ENCODE data around the gene COL9A2.

Gene COL9A2

GRCh38 chr1:40317394-40318074 is 448 bp upstream of the COL9A2 start:
- no peak for DNase-seq

DNA sequence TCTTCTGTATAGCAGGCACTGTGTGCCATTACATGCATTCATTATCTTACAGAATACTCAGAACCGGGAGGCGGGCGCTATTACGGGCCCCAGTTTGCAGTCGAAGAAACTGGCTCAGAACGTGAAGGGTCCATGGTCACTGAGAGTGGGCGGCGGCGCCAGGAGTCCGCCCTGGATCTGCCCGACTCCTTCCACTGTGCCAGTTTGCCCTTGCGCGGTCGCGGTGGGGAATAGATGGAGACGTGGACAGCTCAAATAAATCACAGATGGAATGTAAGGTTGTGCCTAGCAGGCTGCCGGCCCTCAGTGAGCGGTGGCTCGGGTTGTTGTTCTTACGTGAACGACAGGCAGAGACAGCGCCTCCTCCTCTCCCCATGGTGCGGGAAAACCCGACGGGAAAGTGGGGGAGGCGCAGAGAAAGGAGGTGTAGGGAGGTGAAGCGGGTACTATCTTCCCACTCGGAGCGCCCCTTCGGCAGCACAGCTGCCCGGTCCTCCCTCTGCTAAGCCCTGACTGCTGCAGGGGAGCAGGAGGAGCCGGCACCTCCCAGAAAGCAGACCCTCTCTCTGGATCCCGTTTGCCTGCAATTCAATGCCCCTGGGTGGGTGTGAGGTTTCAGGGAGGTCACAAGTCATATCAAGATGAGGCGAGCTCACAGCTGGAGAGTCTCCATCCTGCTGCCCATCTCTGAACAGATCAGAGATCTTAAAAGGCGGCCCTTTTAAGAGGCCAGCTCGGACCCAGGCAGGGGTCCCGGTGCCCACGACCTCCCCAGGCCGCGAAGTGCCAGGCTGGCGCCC is 1.1 kb downstream of the COL9A2 start:
- no peak for DNase-seq

- no peak for DNase-seq
Measured at GRCh38 chr1:40315239-40315794, 1.8 kb downstream of the COL9A2 start.

DNA sequence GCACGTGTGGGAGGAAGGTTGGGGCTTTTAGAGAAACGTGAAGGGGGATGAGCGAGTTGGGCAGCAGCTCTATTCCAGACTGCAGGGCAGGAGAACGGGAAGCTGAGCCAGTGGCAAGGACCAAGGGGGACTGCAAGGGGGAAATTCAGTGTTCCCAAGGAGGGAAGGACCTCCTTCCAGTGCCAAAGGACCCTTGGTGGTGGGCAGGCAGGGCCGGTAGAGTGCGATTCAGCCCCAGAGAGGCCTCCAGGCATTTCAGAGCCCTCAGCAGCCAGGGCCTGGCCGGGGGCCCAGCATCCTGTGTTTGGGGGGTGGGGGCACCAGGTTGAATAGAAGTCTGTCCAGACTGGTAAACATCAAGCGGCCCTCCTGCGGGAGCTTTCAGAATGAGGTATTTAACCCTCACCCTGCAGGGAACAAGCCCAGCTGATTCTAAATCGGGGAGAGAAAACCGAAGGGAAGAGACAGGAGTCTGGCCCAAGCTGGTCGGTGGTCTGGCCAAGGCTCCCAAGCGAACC is 2.3 kb downstream of the COL9A2 start:
- no peak for DNase-seq

GRCh38 chr1:40313958-40314720 is 2.9 kb downstream of the COL9A2 start:
- DNase-seq, result no peak

DNA sequence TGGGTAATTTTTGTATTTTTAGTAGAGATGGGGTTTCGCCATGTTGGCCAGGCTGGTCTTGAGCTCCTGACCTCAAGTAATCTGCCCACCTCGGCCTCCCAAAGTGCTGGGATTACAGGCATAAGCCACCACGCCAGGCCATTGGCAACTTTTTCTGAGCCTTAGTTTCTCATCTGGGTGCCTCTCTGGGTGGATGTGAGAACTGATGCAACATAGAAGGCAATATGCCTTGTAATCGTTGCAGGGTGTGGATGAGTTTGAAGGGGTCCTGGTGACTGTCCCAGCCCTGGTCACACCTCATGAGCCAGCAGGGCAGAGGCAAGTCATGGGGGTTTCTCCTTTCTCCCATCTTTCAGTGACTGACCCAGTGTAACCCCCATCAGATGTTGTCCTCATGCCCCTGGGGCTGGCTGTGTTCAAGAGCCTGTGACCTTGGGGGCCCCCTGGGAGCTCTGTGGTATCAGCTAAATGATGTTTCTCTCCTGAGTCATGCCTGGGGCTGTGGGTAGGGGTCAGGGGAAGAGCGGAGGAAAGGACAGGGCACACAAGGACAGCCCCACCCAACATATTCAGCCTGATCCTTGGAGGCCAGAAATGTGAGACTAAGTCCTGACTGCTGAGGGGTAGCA is 3.6 kb downstream of the COL9A2 start:
- DNase-seq, result no peak

DNA sequence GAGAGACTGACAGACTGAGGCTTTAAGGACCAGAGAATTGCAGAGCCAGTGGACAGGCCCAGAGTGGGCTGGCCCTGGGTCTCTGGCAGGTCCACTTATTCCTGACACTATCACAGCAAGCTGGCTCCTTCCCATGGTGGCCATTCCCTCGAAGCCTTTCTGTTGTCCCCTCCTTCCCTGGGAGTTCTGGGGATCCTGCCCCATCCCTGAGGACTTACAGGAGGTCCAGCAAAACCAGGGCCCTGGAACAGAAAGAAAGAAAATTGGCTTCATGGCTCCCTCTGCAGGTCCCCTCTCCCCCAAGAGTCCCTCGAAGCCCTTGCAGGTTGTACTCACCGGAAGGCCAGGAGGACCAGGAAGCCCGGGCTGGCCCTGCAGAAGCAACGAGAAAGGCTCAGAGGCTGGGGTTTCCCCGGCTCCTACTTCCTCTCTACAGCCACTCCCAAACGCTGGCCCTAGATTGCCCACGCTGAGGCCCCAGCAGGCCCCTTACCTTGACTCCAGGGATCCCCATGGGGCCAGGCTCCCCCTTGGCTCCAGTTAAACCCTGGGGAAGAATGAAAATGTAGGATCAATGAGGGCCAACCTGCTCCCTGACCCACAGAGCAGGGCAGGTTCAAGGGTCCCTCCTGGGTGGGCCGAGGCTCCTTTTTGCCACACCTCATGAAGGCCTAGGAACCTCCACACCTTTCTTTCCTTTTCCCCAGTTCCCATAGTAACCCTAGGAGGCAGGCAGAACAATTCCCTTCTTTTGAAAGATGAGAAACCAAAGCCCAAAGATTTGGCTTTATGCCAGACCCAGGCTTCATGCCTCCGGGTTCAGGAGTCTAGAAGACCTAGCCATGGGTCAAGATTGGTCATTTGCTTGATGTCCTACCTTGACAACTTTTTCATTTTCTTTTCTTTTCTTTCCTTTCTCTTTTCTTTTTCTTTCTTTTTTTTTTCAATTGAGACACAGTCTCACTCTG is 4.6 kb downstream of the COL9A2 start:
- no peak for DNase-seq

DNA sequence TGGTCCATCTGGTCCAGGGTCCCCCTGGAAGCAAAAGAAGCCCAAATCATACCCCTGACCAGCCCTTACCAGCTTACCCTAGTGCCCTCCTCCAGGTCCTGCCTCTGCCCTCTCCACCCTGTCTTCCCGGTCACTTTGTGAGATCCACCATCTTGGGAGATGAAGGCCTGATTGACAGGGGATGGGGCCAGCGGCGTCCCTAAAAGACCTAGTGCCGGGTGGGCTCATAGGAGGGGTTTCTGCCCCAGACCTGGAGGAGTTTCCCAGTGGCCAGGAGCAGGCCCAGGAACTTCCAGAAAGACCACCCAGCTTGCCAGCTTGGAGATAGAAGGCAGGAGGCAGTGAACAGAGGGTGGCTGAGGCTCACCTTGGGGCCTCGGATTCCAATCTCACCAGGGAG is 5.4 kb downstream of the COL9A2 start:
- no peak for DNase-seq

DNA sequence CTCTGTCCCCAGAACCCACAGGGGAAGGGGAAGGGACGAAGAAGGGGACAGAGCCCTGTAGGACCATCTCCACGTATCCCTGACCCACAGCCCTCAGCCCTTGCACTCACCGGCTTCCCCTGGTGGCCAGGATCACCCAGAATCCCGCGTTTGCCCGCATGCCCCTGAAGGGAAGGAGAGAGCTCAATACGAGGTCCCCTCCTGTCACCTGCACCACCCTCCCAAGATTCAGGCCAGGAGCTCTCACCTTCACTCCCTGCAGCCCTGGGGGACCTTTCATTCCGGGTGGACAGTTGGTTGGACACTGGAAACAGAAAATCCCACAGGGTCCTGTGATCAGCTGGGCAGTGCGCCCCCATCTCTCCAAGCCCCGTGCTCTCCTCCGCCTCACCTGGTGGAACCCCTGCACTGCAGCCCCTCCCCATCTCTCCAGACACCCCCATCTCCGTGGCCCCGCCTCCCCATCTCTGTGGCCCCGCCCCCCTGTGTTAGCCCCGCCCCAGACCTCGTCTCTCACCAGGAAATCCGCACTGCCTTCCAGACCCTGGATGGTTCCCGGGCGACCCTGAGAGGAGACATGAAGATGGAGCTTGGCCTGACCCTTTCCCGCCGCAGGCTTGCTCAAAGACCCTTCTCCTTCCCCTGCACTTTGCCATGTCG is 6.0 kb downstream of the COL9A2 start:
- DNase-seq, result no peak

- no peak for DNase-seq
Measured at GRCh38 chr1:40310129-40310461, 7.0 kb downstream of the COL9A2 start.

DNA sequence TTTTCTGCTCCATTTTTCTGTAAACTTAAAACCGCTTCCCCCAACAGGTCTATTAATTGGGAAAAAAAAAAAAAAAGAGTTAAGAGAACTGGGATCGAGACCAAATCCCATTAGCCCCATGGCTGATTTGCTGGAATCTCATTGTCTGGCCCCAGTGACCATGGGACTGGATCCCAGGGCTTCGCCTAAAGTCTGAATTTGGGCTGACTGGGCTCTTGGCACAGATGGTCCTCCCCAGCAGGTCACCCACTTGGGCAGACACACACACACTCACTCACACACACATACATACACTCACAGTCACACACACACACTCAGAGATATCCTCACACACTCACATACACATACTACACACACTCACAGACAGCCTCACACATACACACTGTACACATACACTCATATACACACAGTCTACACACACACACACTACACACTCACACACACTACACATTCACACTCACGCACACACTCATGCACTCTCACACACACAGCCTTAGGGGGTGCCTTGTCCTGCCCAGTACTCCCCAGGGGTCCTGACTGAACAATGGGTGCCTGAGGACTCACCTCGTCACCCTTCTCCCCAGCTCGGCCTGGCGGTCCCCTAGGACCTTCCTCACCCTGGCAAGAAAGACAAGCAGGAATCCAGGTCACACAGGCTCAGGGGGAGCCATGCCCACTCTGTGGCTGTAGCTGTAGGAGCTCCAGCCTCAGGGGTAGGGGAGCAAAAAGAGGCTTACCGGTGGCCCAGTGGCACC is 7.5 kb downstream of the COL9A2 start:
- DNase-seq, result no peak

DNA sequence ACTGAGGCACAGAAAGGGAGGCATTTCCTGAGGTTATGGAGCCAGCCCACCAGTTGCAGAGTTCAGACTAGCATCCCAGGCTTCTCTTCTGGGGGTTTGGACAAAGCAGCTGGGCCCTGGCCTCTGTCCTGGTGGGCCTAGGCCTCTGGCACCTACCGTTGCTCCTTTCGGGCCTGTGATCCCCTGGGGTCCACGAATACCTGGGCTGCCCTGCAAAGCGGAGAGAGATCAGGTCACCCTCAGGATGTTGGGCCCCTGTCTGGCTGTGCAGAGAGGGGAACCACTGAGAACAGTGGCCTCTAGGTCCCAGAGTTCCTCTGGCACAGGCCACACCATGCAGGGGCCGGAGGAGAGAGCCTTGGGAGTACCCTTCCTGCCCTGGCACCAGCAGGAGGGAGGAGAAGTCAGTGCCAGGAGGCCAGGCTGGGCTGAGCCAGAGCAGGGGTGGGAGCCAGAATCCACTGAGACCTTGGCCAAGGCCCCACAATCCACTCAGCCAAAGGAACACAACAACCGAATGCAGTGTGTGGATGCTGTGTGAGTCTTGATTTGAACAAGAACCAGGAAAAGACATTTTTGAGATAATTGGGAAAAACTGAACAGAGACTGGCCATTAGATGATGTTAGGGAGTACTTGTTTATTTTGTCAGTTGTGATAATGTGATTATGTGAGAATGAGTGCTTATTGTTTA is 8.9 kb downstream of the COL9A2 start:
- DNase-seq, result no peak

DNA sequence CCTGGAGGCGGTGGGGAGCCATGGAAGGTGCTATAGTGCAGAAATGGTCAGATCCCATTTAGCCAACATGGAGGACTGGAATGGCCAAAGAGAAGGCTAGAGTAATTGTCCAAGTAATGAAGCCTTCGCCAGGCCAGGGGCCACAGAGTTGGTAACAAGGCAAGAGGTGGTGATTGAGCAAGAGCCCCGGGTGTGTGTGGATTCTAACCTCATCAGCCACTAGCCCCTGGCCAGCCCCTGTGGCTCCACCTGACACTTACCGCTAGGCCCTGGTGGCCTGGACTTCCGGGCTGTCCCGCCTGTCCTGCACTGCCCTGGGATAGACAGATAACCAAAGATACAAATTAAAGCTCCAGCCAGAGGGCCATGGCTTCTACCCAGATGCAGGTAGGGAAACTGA is 9.9 kb downstream of the COL9A2 start:
- DNase-seq, result no peak

GRCh38 chr1:40306296-40306695 is 10.8 kb downstream of the COL9A2 start:
- DNase-seq, result no peak

- DNase-seq, result no peak
Measured at GRCh38 chr1:40305871-40306270, 11.2 kb downstream of the COL9A2 start.

DNA sequence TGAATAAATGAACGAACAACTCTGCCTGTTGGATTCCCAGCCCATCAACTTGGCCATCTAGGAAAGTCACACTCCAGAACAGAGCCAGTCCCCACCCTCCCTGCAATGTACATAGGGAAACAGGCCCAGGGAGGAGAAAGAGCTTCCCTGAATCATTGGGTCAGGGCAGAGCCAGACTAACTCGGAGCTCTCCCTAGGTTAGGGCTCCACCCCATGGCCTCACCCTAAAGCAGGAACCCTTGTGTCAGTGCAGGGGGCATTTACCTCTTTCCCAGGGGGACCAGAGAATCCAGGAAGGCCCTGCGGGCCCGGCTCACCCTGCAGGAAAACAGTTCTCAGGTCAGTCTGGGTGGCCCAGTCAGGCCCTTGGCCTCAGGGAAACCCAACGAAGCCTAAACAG is 11.6 kb downstream of the COL9A2 start:
- no peak for DNase-seq

DNA sequence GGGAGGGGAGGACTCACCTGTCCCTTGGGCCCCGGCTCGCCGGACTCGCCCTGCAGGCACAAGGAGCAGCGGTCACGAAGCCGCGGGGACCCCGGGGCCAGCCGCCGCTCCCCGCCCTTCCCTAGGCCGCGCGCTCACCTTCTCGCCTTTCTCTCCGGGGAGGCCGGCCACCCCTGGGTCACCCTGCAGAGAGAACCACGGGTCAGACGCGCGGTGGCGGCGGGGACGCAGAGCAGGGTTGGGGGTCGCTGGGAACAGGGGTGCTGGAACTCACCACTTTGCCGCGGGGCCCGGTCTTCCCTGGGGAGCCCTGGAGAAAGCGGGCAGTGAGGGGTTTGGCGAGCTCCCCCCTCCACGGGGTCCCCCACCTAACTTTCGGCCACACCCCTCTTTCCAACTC is 13.3 kb downstream of the COL9A2 start:
- DNase-seq, result no peak

GRCh38 chr1:40303051-40303771 is 13.9 kb downstream of the COL9A2 start:
- DNase-seq, result no peak

DNA sequence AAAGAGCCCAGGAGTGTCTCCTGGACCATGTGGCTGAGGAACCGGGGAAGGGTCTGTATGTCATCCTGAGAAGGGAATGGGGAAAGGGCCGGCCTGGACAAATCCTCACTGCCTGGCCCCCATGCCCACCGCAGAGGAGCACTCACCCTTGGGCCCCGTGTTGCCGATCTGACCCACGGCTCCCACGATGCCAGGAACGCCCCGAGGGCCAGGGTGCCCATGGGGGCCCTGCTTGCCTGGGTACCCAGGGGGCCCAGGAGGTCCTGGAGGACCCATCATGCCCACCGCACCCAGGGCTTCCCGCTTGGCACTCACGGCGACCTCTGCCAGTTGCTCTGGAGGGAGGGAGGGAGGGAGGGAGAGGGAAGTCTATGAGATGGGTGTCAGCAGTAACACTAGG is 14.6 kb downstream of the COL9A2 start:
- DNase-seq, result no peak

Measured in SW 1271 (cell line).